Activated CD4-positive, alpha-beta T cell treated with anti-CD3 and anti-CD28 coated beads, Interleukin-2, Interleukin-6, amounts not matched to agents 100 ng/mL and 50 ng/mL, durations not matched to agents 16 hours and 8 hours (primary cell): ENCODE measurements around the gene HCRTR1.
A peak's percentile ranks its signal among the peaks of the same experiment; 100 is the strongest.

ENCODE experiments used
- DNase-seq: peaks from one replicate; pipeline ENCODE4 v3.0.0-alpha.2; 2020

Gene HCRTR1

DNA sequence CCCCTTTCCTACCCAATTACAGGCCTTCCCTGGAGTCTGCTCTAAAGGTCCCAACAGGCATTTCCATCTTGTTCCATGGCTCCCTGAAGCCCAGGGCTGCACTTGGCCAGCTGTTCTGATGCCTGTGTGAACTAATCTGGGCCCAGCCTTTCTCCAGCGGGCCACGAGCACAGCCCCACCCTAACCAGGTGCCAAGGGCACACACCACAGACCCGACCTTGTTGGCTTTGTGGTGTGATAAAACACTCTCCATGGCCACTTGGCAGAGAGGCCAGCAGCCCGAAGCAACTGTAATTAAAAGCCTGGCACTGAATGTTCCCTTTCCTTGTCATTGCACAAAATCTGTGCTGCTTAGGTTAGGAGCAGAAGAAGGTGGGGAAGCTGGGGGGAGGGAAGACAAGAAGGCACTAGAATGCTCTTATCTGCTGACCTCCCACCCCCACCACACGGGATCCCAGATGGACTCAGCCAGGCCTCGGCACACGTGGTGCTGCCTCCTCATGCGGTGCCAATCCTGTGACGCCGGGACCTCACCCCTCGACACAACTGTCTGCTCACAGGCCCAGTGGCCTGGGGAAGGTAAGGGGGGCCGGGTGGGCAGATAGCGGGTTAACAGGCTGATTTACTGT lies 9.9 kb downstream of the HCRTR1 start:
- no peak for DNase-seq

DNA sequence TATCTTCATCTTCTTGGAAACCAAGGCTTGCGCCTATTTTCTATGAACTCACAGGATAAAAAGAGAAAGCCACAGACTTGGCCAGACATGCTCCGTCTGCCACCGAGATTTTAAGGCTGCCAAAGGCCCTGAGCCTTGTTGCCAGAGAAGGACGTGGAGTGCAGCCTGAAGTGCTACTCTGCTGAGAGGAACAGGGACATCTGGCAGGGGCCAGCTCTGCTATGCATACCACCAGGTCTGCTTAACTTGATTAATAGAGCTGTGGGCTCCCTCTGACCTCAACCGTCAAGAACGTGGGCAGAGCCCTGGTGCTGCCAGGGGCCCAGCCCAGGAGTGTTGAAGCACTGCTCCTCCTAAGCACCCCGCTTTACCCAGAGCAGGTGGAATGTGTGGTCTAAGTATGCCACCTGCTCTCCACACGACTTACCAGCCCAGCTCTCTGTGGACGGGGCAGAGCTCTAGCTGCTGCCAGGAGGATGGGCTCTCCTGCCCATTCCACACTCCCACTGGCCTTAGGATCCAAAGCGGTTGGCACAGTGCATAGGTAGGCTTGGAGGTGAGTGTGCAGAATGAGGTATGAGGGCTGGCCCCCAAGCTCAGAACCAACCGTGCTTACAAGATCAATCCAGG lies 10.6 kb downstream of the HCRTR1 start:
- DNase-seq: no peak

DNA sequence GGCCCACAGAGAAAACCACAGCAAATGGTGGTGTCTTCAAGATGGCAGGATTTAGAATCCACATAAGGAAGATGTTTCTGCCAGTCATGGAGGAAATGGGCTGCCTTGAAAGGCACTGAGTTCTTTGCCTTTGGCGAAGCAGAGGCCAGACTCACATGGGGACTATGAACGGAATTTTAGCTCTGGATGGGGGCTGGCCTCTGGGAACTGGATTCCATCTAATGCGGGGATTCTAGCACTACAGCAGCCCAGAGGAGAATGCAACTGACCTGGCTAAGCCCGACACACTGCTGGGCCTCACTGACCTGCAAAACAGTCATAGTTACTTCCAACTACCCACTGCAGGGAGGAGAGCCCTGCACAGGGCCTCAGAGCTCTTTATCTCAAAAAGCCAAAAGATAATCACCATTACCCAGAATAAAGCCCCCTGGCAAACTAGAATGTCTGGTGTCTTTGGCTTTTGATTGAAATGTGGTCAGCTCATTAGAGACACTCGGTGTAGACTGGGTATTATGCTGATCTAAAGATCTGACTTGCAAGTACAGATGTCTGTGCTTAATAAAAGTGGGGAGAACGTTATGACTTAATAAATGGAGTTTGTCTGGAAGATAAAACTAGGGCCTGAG lies 11.6 kb downstream of the HCRTR1 start:
- DNase-seq: no peak

DNA sequence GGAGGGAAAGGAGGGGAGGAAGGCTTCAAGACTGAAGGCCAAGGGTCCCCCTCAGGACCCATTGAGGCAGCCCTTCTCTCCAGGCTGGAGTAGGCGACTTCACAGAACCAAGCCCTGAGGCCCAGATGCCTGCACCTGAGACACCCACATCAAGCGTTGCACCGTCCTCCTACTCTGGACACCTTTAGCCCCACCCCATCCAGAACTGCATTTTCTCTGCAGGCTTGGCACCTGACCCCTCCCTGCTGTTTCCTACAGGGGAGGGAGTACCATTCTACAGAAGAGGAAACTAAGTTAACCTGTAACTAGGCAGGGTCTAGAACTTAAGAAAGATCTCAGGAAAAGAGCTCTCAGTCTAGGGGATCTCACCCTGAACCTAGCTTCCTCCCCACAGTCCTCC lies 15.2 kb downstream of the HCRTR1 start:
- DNase-seq: no peak

DNA sequence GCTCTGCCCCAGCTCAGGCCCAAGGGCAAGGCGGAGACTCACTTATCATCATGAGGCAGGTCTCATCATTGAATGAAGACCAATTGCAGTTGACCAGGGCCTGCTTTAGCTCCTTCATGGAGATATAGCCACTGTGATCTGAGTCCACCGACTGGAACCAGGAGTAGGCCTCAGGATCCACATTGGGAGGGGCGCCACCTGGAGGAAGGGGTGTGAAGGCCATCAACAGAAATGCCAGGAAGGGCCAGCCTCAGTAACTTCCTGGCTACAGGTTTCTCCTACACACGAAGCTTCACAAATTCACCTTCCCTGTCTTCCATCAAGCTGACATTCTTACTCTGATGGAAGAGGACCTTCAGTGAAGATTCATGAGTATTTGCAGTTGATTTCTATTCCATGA lies 15.6 kb downstream of the HCRTR1 start:
- peak; percentile 47 for DNase-seq

DNA sequence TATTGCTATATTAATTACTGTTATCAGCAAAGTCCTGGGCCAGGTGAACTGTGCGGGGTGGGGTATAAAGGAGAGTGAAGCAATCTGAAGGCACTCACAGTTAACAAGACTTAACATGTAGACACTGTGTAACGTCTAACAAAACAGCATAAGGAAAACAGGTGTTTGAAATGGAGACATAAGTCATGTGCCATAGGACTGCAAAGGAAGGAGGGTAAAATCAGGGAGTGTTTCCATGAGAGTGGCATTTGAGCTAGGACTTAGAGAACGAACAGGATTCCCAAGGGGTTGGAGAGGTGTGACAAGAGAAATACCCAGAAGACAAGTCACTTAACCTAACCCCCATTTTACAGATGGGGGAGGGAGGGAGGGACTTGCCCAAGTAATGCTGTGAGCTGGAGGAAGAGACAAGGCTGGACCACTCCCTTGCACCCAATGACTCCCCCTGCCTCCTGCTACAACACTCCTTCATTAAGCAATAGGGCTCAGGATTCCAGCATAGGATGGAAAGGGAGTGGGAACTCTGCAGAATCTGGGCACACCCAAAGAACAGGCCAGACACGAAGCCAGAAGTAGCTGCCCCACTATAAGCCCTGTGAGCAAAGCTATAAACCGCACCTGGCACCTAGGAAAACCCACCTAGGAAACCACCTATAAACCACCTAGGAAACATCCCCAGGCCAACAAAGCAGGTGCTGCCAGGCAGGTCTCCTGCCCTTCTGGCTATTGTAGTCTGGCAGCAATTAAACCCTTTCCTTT lies 20.6 kb downstream of the HCRTR1 start:
- DNase-seq: no peak

DNA sequence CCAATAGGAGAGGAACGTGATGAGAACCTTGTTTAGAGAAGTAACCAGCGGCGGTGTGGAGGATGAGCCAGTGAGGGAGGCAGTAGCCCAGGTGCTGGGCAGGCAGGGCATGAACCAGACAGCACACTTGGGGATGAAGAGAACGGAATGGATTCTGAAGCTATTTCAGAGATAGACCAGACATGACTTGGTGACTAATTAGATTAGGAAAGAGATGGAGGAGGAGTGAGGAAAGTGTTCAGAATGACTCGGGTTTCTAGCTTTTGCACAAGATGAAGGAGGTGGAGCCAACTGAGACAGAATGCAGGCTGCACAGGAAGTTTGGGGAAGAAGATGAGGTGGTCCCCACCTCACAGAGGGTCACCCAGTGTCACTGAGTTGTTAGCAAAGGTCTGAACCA lies 22.1 kb downstream of the HCRTR1 start:
- no peak for DNase-seq

DNA sequence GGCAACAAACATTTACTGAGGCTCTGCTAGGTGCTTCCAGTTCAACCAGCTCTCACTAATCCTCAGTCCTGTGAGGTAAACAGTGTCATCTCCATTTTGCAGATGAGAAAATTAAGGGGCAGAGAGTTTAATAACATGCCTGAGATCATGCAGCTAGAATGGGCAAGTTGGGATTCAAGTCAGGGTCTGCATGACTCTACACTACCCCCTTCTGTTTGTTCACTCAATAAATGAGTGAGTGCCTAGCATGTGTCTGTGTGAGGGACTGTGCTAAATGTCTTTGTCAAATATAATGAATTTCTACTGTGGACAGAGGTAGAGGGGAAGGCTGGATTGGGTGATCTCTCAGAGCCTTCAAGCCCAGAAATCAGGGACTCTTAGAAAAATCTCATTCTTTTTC lies 22.7 kb downstream of the HCRTR1 start:
- DNase-seq: no peak

DNA sequence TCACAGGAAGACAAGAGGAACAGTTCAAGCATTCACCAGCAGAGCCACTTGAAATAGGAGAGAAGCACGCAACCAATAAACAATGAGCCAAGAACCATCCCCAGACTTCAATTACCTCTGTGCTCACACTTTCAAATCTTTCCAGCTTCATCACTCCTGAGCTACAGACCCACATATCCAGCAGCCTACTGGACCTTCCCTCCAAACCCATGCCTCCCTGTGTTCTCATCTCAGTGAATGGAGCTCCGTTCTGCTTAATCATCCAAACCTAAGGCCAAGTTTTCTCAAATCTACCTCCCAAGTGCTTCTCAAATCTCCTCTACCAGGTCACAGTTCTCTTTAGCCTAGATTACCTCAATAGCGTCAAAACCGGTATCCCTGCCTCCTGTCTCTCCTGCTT lies 23.5 kb downstream of the HCRTR1 start:
- no peak for DNase-seq

DNA sequence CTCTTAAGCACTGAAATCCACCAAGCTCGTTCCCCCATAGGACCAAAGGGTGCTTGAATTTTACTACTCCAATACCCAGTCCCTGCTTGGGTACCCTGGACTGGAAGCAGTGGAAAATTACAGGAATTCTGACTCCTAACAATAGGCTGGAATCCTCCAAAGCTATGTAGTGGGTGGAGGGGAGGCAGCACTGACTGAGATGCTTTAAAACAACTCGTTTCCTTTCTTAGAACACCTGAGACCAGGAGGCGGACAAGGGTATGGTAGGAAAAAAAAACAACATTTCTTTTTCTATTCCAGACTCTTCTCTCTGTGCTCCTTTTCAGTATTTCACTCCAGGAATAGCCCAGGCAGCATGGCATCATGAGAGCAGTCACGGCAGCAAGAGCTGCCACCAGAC lies 24.9 kb downstream of the HCRTR1 start:
- no peak for DNase-seq

DNA sequence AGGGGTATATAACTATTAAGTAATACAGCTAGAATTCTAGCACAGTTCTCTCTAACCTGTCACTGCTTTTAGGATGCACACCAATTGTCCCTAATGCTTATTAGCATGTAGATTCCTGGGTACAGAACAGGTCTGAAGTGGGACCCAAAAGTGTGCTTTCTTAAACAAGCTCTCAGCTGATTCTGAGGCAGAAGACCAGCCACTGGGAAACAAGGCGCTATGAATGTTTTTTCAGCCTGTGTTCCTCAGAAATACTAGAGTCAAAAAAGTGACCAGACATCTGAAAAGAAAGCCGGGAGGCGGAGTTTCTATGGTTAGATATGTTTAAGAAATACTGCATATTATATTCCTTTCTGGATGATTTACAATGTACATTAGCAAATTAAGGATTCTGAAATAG lies 25.4 kb downstream of the HCRTR1 start:
- DNase-seq: no peak

DNA sequence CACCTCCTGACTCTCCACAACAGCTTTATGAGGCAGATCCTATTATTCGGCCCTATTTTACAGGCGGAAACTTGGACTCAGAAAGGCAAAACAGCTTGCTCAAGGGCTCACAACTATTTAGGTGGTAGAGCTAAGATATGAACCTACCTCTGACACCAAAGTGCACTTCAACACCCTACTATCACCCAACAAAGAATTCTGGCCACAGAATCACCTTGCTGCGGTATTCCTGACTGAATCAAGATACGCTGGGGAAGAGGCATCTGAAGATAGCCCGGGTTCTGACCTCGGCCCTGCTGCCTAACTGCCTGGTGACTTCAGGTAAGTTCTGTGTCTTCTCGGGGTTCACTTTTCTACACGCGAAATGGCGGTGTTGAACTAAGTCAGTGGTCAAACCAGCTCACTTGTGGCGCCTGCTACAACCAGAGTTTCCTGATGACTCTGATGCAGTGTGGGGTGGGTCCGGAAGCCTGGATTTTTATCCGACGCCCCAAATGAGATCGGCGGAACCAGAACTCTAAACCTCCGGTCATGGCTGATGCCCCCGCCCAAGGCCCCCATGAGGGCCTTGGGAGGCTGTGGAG lies 26.6 kb downstream of the HCRTR1 start:
- no peak for DNase-seq

DNA sequence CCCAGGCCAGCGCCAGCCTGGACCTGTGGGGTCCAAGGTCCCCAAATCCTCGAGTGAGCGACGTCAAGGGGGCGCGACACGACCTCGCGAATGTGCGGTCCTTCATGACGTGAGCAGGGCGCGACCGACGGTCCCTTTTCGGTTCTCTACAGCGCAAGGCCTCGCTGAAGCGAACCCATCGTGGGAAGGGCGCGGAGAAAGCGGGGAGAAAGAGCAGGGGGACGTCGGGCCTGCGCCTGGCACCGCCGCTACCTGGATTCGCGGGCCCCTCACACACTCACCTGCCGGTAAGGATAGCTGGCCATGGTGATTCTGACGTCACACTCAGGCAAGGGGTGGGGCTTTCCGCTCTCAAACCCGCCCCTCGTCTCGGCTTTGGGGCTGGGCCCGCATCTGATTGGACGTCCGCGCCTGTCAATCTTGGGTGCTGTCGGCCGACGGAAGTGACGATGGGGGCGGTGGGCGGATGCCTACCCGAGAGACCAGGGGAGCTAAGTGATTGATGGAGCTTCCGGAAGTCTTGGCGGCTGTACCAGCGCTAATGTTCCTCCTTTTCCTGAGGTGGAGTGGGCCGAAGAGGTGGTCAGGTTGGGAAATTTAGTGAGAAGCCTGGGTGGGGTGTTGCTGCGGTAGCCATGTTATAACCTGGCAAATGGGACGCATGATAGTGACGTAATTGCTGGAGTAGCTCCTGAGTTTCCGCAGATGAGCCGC lies 27.2 kb downstream of the HCRTR1 start, which contains the start of gene PEF1:
TSS of gene PEF1 (minus strand) at position 317 of the 714 bp plus-strand sequence. CDS start at position 305, 12 bp downstream.
- DNase-seq: peak; percentile 99

DNA sequence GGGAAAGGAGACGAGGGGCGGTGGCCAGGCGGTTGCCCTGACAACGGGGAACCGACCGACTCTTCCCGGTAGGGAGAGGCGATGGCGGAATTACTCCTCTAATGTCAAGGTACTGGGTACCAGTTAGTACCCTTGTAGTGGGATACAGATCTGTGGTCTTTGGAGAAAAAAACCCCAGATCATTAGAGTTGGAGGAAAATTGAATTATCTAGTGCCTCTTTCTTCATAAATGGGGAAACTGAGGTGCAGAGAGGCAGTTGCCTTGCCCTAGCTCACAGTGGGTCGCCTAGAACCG lies 27.7 kb downstream of the HCRTR1 start:
- DNase-seq: no peak

DNA sequence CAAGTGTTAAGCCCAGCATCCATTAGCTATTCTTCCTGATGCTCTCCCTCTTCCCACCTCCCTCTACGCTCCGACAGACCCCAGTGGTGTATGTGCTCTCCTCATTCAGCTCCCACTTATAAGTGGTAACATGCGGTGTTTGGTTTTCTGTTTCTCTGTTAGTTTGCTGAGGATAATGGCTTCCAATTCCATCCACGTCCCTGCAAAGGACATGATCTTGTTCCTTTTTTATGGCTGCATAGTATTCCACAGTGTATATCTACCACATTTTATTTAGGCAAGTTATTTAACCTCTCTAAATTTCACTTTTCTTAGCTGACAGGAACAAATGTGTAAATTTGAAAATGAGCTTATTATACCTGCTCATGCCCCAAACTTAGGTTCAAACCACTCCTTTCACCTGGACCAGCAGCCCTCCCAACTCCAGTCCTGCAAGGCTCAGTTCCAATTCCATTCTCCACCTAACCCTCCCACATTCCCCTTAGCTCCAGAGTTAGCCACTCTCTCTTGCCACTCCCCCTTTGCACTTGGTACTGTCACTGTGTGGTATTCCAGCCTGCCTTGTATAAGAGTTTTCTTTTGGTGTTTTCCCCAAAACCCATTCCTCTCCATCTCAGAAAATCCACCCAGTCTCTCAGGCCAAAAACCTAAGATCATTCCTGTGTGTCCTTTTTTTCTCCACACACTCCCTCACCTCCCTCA lies 28.9 kb downstream of the HCRTR1 start:
- DNase-seq: no peak

DNA sequence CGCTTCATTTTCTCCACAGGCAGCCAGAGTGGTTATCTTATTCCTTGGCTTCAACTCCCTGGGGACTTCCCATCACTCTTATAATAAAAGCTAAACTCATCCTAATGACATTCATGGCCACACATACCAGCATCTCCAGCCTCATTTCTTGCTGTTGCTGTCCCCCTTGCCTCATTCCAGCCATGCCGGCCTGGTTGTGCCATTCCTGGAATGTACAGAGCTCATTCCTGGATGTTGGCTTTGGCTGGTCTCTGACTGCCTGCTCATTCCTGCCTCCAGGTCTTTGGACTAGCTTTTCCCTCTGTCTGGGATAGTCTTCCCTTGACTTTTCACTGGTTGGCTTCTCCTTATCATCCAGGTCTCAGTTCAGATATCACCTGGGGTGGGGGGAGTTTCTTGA lies 29.6 kb downstream of the HCRTR1 start:
- no peak for DNase-seq

DNA sequence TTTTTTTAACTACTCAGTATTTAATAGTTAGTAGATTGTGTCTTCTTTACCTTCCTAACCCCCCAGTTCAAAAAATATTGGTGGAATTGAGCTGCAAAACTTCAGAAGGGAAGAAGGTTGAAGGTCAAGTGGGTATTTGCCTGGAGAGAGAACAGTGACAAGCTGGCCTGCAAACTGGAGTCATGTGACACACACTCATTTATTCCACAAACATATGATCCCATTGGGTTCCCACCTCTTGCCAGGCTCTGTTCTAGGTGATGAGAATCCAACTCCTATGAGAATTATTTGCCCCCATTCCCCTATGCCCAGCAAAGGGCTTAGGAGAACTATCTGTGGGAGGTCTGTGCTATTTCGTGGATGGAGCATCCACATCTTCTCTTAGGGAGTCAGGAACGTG lies 30.7 kb downstream of the HCRTR1 start:
- no peak for DNase-seq

DNA sequence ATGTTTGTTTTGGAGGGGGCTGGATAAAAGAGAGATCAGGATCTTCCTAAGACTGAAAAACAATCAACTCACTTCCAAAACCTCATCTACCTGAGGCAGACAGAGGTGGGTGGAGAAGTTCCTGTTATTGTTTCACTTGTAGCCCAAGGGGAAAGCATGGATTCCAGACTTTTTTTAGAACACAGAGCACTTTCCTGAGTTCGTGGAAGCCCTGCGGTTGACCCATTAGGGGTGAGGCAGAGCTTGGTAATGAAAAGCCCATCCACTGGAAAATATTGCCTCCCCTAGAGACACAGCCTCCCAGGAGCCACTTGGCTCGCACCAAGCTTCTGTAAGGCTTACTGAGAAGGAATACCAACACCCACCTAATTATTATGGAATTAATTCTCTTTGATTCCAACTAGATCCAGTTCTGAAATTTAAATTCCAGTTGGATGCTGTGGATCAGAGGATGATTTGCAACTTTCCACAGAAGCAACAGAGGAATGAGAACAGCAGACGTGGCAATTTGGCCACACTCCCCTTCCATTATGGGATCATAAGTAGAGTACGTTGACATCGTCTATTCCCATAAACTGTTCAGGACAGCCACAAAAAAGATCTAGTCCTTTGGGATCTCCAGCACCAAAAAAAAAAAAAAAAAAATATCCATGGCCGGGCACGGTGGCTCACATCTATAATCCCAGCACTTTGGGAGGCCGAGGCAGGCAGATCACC lies 31.3 kb downstream of the HCRTR1 start:
- DNase-seq: no peak

DNA sequence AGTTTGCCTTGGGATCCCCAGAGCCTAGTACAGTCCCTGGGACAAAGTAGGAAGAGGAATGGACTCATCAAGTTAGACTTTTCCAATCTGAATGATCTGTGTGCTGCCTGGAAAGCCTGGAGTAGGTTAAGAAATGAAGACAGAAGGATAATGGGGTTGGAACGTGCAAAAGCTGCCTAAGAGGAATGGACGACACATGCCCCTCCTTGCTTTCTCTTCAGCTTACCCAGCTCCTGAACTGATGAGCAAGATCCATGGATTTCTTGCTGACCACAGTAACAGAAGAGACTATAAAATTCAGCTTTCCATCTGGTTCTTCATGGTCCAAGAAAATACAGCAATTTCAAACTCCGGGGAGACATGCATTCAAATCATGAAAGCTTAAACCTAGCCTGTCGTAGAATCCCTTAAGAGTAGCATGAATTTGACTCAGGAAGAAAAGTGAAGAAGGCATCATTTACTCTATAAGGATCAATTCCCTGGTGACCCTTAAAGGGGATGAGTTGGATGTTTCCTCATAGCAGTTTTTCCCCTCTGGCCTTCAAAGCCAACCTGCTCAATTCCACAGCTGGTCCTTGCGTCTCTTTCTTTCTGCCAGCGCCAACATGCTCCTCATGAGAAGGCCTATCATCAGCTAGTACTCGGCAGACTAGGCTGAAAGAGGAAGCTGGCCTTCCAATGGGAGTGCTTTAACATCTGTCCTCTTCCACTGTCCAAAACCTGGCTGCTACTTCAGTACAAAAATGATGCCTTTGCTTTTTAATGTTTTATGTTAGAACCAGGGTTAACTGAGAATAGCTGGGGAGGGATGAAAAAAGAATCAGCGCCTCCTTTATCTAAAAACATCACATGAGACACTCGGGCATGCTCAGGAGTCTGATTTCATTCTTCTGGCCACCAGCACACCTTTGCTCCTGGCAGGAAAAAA lies 32.9 kb downstream of the HCRTR1 start:
- DNase-seq: no peak

DNA sequence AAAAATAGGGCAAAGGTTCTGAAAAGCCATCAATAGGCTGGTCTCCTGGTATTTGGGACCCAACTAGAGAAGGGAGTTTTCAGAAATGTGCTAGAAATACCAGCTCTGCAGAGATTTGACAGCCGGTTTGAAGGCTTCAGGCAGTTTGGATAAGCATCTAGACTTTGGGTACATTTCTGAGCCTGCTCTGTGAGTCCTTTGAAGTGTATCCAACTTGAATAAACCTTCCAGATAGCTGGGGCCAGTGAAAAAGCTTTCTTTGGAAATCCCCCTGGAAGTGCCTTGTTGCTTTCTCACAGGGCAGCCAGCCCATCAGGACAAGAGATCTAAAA lies 33.6 kb downstream of the HCRTR1 start:
- DNase-seq: no peak

DNA sequence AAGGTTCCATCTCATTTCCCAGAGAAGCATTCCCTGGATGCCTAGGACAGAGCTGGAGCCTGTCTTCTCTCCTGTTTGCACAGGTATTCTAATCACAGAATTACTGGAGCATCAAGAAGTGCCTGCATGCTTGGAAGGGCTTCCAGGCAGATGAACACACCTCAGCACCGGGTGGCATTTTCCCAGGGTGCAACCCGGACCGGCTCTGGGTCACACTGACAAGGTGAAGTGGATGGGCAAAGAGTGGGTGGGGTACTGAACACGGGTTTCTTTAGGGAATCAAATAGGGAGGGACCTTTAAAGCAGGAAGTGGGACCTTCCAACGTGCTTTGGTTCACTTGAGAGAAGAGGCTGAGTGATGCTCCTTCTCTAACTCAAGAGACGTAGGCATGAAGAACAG lies 34.3 kb downstream of the HCRTR1 start:
- no peak for DNase-seq
